ENCODE data around the gene GZMB.
A peak's percentile ranks its signal among the peaks of the same experiment; 100 is the strongest.
"Not testable (repeated sequence)": the region's sequence is repeated elsewhere in the genome, so short reads cannot be mapped to it uniquely, and the experiment has no call there.

The GZMB gene, protein sequence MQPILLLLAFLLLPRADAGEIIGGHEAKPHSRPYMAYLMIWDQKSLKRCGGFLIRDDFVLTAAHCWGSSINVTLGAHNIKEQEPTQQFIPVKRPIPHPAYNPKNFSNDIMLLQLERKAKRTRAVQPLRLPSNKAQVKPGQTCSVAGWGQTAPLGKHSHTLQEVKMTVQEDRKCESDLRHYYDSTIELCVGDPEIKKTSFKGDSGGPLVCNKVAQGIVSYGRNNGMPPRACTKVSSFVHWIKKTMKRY

DNA sequence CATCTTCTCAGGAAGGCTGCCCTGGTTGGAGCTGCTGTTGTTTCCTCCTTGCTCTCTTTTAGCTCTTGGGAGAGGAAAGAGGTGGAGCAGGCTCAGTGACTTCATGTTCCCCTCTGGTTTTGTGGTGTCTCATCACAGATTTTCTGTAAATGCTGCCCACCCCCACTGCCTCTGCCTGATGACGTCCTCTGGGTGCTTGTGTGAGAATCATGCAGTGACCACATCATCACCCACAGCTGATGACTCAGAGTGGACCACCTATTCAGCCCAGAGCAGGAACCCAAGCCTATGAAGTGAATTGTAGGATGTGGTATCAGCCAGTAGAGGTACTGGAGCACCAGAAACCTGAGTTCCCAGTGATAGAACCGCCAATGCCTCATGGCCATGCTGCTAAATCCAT is at the start of gene GZMB:
Gene GZMB (minus strand): TSS at position 33 of the 400 bp plus-strand sequence. CDS start 30 bp downstream, at position 3.
- no peak for DNase-seq (ENCODE audit: low read depth)

DNA sequence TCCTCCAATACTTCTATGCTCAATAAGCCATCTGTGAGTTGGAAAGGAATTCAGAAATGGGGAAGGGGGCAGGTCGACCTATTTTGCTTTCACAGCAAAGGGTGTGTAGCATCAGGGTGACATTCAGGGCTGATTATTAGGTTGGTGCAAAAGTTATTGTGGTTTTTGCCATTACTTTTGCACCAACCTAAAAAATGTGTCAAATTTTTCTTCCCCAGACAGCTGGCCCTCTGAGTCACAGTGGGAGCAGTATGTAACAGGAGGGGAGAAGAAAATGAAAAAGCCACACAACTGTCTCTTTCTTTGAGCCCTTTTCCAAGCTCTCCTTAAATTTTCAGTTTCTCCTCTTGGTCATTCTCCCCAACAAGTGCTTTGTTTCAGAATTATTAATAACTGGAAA is 47.1 kb upstream of the GZMB start:
- DNase-seq (ENCODE audit: low read depth) = no peak

DNA sequence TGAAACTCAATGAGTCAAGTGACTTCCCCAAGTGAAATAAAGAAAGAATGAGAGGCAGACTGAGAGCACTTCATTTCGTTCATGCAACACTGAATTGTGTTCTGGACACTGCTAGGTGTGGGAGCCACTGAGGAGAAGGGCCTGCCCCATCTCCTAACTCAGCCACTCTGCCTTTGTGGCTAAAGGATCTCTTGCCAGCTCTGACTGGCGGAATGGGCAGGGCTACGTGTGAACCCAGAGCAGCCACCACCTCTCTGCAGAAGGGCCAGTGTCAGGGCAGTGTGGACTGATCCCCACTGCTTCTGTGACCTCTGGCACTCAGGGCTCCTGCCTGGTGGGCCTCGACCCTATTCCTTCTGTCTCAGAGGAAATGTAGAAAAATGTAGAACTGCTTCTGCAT is 46.5 kb upstream of the GZMB start:
- no peak for DNase-seq (ENCODE audit: low read depth)

DNA sequence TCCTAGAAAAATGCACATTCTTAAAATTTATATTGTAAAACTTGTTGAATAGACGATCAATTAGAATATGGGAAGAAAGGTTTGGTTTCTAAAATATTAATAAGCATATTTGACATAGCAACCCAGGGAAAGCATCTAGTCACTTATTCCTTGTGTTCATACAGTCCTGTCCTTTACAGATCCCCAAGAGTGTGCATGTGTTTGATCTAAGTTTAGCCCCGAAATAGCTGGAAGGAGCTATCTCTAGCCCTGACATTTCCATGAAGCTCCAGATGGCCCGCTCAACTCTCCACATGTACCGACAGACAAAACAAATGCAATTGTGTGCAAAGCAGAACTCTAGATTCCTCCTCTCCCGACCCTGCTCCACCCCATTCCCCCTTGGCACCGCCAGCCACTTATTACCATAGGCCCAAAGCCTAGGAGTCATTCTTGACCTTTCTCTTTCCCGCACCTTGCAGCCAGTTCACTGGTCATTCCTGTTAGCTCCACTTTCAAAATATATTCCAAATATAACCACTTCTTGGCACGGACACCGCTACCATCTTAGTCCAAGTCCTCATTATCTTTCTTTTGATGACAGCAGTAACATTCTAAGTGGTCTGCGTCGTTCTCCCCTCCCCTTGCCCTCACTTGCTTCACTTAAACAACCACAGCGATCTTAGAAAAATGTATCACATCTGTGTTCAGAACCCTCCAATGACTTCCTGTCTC is 45.4 kb upstream of the GZMB start:
- no peak for DNase-seq (ENCODE audit: low read depth)

DNA sequence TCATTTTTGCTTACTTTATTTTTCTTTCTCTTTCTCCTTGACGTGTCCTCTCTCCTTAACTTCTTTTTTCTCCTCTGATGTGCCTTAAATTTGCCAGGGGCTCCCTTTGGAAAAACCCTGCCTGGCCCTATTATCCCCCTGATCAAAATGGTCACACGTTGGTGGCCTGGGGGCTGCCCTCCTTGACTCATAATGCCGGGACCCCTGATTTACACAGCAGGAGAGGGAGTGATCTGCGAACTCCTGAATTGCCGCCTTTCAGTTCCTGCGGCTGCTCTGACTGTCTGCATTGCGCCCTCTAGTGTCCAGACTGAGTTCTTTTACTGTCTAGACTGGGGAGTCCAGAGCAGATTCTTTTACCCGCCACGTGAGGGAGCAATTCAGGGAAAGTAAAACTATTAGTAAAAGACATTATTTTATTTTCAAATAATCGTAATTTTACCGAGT is 44.8 kb upstream of the GZMB start:
- peak; percentile 77 for DNase-seq (ENCODE audit: low read depth)

DNA sequence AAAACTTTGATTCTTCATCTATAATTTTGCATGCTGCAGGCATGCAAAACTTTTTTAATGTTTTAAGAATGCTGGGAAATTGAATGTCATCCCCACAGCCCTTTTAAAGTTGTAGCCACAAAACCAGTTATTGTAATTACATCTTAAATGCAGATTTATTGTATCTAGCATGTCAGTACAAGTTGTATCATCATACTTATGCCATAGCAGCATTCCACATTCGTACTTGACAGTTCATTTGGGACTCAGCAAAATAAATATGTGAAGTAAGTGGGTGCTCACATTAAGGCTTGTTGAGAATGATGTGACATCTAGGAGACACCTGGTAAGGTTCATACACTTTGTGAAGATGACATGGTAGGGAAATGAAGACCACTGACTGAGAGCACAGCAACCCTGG is 44.0 kb upstream of the GZMB start:
- DNase-seq (ENCODE audit: low read depth) = no peak

DNA sequence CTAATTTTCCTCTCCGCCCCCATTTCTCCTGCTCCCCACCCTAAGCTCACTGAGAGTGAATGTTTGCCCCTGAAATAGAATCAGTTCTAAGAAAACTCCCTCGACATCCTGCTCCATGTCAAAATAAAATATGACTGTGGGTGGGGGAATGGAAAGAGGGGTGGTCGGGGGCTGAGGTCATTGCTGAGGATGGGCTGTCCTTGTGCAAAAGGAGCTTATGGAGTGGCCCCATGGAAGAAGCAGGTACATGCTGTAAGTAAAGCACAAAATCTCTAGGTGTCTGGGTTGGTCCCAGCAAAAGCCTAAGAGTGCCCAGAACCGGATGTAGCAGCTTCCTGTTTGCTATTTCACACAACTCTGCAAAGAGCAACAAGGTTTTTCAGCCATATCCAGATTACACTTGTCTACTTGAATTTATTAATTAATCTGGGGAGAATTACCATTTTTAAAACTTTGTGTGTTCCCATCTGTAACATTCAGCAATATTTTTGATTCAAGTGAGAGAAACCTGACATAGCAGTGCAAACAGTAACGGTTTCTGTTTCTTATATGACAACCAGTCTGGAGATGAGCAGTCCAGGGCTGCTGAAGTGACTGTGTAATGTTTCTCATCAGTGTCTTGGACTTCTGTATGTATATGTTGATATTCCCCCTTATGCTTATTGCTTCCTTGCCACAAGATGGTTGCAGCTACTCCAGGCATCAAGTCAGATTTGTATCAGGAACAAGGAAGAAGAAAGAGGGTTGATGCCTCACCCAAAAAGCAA is 40.4 kb upstream of the GZMB start:
- no peak for DNase-seq (ENCODE audit: low read depth)

DNA sequence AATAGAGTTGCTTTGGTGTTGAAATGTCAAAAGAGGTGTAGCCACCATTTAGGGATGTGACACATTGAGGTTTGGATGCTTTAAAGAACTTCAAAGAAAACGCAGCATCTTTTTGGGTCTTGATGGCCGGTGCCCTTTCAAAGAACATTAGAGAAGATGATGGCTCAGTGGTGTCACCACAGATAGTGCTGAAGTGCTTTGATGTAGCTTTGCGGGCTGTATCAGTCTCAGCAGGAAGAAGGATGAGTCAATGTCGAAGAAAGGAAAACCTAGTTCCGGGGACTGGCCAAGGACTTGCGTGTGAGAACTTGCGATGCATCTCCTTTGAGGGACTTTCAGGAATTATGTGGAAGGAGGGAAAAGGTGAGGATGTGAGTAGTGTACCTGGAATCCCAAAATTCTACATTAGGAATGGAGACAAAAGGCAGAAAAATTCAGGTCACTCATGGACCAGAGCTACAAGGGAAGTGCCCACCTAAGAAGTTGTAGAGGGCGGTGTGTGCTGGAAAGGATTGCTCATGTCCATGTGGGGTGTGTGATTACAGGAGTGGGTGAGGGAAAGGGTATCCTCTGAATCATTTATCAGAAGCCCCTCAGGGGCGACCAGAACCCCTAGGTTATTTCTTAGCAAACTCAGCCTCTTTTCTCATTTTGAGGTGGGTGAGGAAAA is 39.7 kb upstream of the GZMB start:
- DNase-seq (ENCODE audit: low read depth) = no peak

DNA sequence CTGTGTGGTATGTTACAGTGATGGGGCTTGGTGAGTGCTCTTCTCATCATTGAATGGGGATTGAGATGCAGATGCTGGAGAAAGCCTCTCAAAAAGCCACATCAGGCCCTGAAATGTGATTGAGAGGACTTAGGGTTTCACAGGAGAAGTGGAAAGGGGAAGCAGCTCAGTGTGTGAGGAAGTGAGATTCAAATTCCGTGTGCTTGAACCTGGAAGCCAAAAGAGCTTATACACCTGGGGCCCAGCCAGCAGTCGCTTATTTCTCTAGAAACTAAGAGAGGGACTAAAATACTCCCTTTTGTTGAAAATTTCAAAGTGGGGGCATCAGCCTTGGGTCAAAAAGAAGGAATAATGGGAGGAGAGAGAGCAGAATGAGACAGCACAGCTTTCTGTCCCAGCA is 39.1 kb upstream of the GZMB start:
- no peak for DNase-seq (ENCODE audit: low read depth)

DNA sequence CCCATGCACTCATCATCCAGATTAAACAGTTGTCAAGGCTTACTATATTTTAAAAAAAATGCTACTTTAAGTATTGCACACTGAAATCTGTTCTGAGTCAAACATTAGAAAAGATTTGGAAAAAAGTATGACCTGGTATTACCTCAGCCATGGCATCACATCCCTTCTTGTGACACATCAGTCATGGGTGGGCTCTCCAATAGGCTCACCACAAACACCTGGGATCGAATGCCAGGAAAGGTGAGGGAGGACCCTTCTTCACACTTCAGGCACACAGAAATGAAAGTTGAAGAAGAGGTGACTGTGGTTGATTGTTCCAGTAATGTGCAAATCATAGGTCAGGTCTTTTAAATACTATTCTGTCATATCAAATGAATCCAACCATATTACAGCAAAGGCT is 36.6 kb upstream of the GZMB start:
- DNase-seq (ENCODE audit: low read depth) = no peak

DNA sequence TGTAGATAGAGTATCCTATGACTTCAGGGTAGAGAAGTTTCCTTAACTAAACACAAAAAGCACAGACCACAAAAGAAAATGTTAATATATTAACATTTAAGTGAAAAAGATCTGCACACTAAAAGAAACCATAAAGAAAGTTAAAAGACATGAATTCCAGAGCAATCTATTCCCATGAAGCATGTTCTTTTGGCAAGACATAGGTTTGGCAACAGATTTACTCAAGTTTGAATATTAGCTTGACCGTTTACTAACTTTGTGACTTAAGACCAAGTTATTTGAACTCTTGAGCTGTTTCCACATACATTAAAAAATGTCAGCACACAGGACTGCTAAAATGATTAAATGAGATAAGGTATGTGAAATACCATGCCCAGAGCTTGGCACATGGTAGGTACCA is 35.7 kb upstream of the GZMB start:
- DNase-seq (ENCODE audit: low read depth) = no peak

DNA sequence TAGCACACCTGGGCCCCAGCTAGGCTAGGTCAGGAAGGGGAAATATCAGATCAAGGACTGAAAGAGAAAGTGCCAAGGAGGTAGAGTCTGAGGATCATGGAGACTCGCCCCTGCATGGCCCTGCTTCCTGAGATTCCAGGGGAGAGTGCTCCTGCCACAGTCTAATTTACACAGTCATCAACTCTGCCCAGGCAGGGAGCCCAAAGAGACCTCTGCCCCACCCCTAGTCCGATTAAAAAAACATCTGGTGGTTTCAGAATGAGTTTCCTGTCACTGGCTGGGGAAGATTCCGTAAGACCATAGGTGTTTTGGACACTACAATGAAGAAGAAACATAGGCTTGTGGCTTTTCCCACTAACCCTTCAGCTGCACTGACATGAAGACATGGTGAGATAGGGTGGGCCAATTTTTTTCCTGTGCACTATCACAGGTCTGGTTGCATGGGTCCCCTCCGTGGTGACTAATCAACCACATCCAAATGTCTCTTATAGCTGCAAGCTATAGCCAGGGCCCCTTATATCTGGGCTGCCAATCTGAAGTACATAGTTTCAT is 31.5 kb upstream of the GZMB start:
- DNase-seq (ENCODE audit: low read depth) = no peak

DNA sequence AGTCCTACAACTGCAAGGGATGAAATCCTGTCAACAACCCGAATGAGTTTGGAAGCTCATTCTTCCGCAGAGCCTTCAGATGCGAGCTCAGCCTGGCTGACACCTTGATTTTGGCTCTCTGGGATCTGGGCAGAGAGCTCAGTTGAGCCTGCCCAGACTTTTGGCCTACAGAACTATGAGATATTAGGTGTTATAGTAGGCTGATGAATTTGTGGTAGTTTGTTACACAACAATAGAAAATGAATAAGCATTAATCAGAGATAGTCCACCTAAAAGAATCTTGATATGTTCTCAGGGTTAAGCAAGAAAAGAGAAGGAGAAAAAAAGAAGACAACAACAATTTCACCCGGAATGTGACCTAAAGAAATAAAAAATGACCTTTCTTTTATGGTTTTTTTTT is 30.4 kb upstream of the GZMB start:
- no peak for DNase-seq (ENCODE audit: low read depth)

DNA sequence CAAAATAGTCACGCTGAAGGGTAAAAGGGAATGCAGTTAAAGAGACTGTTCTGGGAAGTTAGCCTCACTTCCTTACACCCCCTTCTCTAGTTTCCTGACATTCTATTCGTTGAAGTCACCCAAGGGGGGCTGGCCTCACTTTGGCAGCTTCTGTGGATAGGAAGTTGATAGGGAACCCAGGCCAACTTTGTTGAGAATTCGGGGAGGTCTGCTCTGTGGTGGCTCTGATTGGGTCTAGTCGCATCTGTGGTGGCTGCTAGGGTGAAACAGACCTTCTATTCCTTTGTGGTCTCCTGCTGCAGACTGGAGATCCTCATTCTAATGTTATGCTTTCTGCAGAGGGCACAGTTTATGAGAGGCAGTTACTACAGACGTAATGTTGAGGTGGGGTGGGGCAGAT is 28.8 kb upstream of the GZMB start:
- DNase-seq (ENCODE audit: low read depth) = no peak

DNA sequence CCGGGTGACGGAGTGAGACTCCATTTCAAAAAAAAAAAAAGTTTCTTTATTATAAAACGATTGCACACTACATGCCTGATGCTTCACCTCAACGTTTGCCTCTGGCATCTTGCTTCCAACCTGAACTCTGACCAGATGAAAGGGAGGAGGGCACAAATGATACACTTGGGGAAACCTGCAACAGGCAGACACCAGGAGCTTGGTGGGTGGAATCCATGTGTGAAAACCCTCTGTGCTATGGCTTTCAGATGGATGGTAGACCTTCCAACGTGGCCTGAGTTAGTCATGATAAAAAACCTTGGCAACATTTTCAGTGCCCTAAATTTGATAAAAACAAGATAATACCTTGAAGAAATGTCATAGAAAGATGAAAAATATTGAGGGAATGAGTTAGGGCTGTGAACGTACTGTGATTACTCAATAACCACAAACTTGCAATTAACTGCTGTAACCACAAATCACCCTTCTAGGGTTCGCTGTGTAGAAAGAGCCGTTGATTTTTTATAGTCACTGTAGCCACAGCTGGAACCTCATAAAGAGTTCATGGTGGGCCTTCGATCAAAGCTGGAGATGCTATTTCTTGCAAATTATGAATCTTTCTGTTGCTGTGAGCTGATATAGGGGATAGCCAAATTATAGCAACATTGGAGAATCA is 26.1 kb upstream of the GZMB start:
- no peak for DNase-seq (ENCODE audit: low read depth)

DNA sequence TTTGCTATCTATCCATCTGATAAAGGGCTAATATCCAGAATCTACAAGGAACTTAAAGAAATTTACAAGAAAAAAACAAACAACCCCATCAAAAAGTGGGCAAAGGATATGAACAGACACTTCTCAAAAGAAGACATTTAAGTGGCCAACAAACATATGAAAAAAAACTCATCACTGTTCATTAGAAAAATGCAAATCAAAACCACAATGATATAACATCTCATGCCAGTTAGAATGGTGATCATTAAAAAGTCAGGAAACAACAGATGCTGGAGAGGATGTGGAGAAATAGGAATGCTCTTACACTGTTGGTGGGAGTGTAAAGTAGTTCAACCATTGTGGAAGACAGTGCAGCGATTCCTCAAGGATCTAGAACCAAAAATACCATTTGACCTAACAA is 14.4 kb upstream of the GZMB start:
- DNase-seq (ENCODE audit: low read depth) = not testable (repeated sequence)

DNA sequence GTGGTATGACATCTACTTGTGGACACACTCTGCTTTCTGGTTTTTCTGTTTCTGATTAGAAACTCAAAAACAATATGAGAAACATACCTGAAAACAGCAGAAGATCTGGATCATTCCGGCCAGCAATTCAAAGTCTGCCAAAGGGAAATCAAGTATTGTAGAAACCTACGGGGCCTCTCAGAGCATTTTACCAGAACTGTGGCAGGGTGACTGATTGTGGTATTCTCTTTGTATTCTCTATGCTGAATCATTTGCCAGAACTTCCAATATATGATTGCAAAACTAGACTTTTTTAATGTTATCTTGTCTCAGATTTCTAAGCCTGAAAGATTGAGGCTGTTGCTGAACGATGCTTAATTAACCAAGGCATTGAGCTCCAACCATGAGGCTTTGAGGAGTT is 5.9 kb upstream of the GZMB start:
- DNase-seq (ENCODE audit: low read depth) = no peak

DNA sequence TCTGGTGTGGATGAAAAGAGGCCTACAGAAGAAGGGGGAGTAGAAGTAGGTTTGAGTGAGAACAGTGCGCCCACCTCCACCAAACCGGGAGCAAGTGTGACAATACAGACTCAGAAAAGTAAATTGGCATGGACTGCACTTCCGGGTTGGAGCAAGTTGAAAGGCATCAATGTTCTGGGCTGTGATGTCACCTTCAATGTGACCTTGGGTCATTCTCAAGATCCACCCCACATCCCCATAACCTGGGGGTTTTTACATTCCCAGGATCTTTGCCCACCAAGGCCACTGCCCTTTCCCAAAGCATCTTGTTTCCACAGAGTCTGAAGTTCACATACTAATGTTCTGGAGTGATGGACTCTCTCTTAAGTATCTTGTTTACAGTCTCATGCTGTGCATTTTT is 5.3 kb upstream of the GZMB start:
- no peak for DNase-seq (ENCODE audit: low read depth)

DNA sequence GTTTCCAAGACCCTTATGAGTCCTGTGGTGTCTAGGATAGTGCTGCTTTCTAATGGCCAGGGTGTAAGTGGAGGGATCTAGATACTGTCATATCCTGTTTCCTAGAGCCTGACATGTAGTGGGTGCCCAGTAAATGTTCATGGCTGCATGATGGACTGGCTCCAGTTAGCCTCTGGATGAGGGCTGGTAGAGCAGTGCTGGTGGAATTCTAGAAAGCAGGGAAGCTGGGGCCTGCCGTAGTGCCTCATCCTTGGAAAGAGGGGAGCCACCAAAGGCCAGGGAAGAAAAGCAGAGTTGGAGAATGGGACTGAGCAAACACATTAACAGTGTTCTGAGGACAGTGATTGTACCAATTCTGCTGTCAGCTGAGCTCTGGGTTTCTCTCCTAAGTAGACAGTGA is 637 bp downstream of the GZMB start:
- DNase-seq (ENCODE audit: low read depth) = no peak

DNA sequence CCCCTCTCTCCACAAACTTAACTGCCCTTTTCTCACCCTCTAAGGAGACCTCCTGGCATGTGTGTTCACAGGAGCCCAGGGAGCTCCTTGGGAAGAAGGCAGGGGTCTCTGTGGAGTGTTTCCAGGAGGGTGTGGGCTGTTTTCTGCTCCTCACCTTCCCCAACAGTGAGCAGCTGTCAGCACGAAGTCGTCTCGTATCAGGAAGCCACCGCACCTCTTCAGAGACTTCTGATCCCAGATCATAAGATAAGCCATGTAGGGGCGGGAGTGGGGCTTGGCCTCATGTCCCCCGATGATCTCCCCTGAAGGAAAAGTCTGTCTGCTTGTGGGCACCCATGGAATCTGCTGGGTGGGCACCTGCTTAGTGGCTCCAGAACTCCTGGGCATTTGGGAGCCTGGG is 1.2 kb downstream of the GZMB start:
- DNase-seq (ENCODE audit: low read depth) = no peak

DNA sequence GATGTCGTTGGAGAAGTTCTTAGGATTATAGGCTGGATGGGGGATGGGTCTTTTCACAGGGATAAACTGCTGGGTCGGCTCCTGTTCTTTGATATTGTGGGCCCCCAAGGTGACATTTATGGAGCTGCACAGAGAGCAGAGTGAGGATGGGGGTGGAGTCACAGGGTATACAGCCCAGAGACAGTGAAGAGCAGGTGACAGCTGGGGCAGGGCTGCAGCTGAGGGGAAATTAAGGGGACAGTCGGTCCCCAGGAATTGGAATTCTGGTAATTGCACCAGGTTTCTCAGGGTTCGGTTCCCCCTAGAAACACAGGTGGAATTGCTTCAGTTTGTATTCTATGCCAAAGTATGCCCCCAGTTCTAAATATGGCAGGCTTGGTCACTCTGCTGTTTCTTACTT is 1.7 kb downstream of the GZMB start:
- DNase-seq (ENCODE audit: low read depth) = no peak

Measured in fibroblast of gingiva (primary cell).